IPS-NIHi11 (cell line): ENCODE measurements around the gene KCNQ1.

Experiments used
- DNase-seq: peaks from one replicate; pipeline ENCODE4 v3.0.0; 2012; ENCODE audit warnings: mixed read lengths, low spot score

KCNQ1 gene

GRCh38 chr11:2651054-2651617 lies 206.3 kb downstream of the KCNQ1 start:
- no peak for DNase-seq

GRCh38 chr11:2651826-2652271 lies 207.0 kb downstream of the KCNQ1 start:
- DNase-seq = no peak

GRCh38 chr11:2652333-2653197 lies 207.8 kb downstream of the KCNQ1 start:
- DNase-seq = no peak

- DNase-seq = no peak
Observed at GRCh38 chr11:2653198-2653551, 208.4 kb downstream of the KCNQ1 start.

- peak; percentile 5 for DNase-seq
Observed at GRCh38 chr11:2653930-2654739, 209.3 kb downstream of the KCNQ1 start.

GRCh38 chr11:2655016-2655719 lies 210.4 kb downstream of the KCNQ1 start:
- DNase-seq = peak; percentile 3

GRCh38 chr11:2655834-2656622 lies 211.2 kb downstream of the KCNQ1 start:
- peak; percentile 4 for DNase-seq

GRCh38 chr11:2656859-2657258 lies 212.1 kb downstream of the KCNQ1 start:
- DNase-seq = no peak

- DNase-seq = no peak
Observed at GRCh38 chr11:2657697-2658284, 213.0 kb downstream of the KCNQ1 start.

GRCh38 chr11:2660357-2660939 lies 215.6 kb downstream of the KCNQ1 start:
- DNase-seq = no peak

GRCh38 chr11:2661173-2662023 lies 216.6 kb downstream of the KCNQ1 start:
- DNase-seq = no peak

GRCh38 chr11:2662024-2662312 lies 217.2 kb downstream of the KCNQ1 start:
- DNase-seq = no peak

GRCh38 chr11:2662430-2663299 lies 217.9 kb downstream of the KCNQ1 start:
- DNase-seq = no peak

- DNase-seq = no peak
Observed at GRCh38 chr11:2663506-2663905, 218.7 kb downstream of the KCNQ1 start.

- no peak for DNase-seq
Observed at GRCh38 chr11:2663915-2664314, 219.1 kb downstream of the KCNQ1 start.

- no peak for DNase-seq
Observed at GRCh38 chr11:2664376-2664775, 219.6 kb downstream of the KCNQ1 start.

GRCh38 chr11:2664791-2665525 lies 220.2 kb downstream of the KCNQ1 start:
- DNase-seq = no peak
